Activated naive CD8-positive, alpha-beta T cell treated with anti-CD3 and anti-CD28 coated beads, Interleukin-2, amount 50 U/mL, for 16 hours (primary cell): ENCODE measurements around the gene SLCO3A1.

Experiments
- DNase-seq: peaks from one replicate; pipeline ENCODE4 v3.0.0-alpha.2; 2020; ENCODE audit warnings: low read depth, low spot score

The SLCO3A1 gene

GRCh38 chr15:92159481-92159880 is 306.0 kb downstream of the SLCO3A1 start:
- no peak for DNase-seq

- DNase-seq: no peak
Measured at GRCh38 chr15:92159906-92160841, 306.7 kb downstream of the SLCO3A1 start.

- no peak for DNase-seq
Measured at GRCh38 chr15:92161039-92161670, 307.6 kb downstream of the SLCO3A1 start.

- DNase-seq: no peak
Measured at GRCh38 chr15:92162657-92163056, 309.1 kb downstream of the SLCO3A1 start.

- DNase-seq: no peak
Measured at GRCh38 chr15:92163641-92164040, 310.1 kb downstream of the SLCO3A1 start.

GRCh38 chr15:92164327-92165000 is 311.0 kb downstream of the SLCO3A1 start:
- no peak for DNase-seq

- DNase-seq: no peak
Measured at GRCh38 chr15:92165001-92165346, 311.5 kb downstream of the SLCO3A1 start.

GRCh38 chr15:92166029-92166428 is 312.5 kb downstream of the SLCO3A1 start:
- DNase-seq: no peak

- DNase-seq: no peak
Measured at GRCh38 chr15:92166751-92167405, 313.4 kb downstream of the SLCO3A1 start.

GRCh38 chr15:92167451-92167850 is 313.9 kb downstream of the SLCO3A1 start:
- no peak for DNase-seq

GRCh38 chr15:92168066-92168683 is 314.7 kb downstream of the SLCO3A1 start:
- DNase-seq: no peak

GRCh38 chr15:92170897-92171296 is 317.4 kb downstream of the SLCO3A1 start:
- DNase-seq: no peak

- DNase-seq: no peak
Measured at GRCh38 chr15:92178911-92179310, 325.4 kb downstream of the SLCO3A1 start.

- no peak for DNase-seq
Measured at GRCh38 chr15:92184142-92184541, 330.6 kb downstream of the SLCO3A1 start.

- no peak for DNase-seq
Measured at GRCh38 chr15:92184679-92185230, 331.2 kb downstream of the SLCO3A1 start.

GRCh38 chr15:92187975-92188374 is 334.5 kb downstream of the SLCO3A1 start:
- DNase-seq: no peak

- no peak for DNase-seq
Measured at GRCh38 chr15:92189166-92189565, 335.7 kb downstream of the SLCO3A1 start.

- DNase-seq: no peak
Measured at GRCh38 chr15:92195241-92195640, 341.7 kb downstream of the SLCO3A1 start.

- no peak for DNase-seq
Measured at GRCh38 chr15:92196342-92196741, 342.8 kb downstream of the SLCO3A1 start.

- DNase-seq: no peak
Measured at GRCh38 chr15:92197746-92198145, 344.2 kb downstream of the SLCO3A1 start.

- DNase-seq: no peak
Measured at GRCh38 chr15:92200891-92201290, 347.4 kb downstream of the SLCO3A1 start.
